KMS-11 (cell line): ENCODE results near the gene RDX.

ENCODE experiments used
- H2AFZ ChIP-seq: fragments of 200-600 bp; sonication (generic); 2 replicates; pipeline ENCODE4 v1.6.1; 2016; ENCODE audit warnings: antibody characterized with exemption, mixed run types, low read depth
- H3K27ac ChIP-seq: fragments of 200-600 bp; sonication (generic); 2 replicates; pipeline ENCODE4 v1.6.1; 2016; ENCODE audit warnings: mild to moderate bottlenecking, mixed run types
- H3K27me3 ChIP-seq: fragments of 200-600 bp; sonication (generic); 2 replicates; pipeline ENCODE4 v1.6.1; 2017; ENCODE audit warnings: mild to moderate bottlenecking, low read depth, mixed run types, moderate library complexity; ENCODE audit not compliant: insufficient read depth
- H3K36me3 ChIP-seq: fragments of 200-600 bp; sonication (generic); 2 replicates; pipeline ENCODE4 v1.6.1; 2017; ENCODE audit warnings: mild to moderate bottlenecking, mixed run types; ENCODE audit not compliant: insufficient read depth
- H3K4me1 ChIP-seq: fragments of 200-600 bp; sonication (generic); 2 replicates; pipeline ENCODE4 v1.6.1; 2016; ENCODE audit warnings: mild to moderate bottlenecking, low read depth, mixed run types; ENCODE audit not compliant: poor library complexity, severe bottlenecking
- H3K4me2 ChIP-seq: fragments of 200-600 bp; sonication (generic); 2 replicates; pipeline ENCODE4 v1.7.0; 2016; ENCODE audit warnings: mild to moderate bottlenecking, mixed run types
- H3K4me3 ChIP-seq: fragments of 200-600 bp; sonication (generic); IDR thresholded peaks from 2 replicates; pipeline ENCODE4 v1.6.1; 2017; ENCODE audit warnings: low read depth, low read length, mixed read lengths; ENCODE audit not compliant: insufficient read depth
- H3K79me2 ChIP-seq: fragments of 200-600 bp; sonication (generic); 2 replicates; pipeline ENCODE4 v1.6.1; 2016; ENCODE audit warnings: low read depth, mixed run types; ENCODE audit not compliant: insufficient read depth
- H3K9ac ChIP-seq: fragments of 200-600 bp; sonication (generic); 2 replicates; pipeline ENCODE4 v1.6.1; 2016; ENCODE audit warnings: mild to moderate bottlenecking, mixed run types
- H4K20me1 ChIP-seq: fragments of 200-600 bp; sonication (generic); 2 replicates; pipeline ENCODE4 v1.6.1; 2016; ENCODE audit warnings: mild to moderate bottlenecking, mixed run types; ENCODE audit not compliant: insufficient read depth
- TF ChIP-seq, protein P1 (sequence below): fragments of 200-600 bp; sonication (generic); conservative IDR thresholded peaks from 2 replicates; pipeline ENCODE4 v1.6.1; 2017; ENCODE audit warnings: low read depth, mild to moderate bottlenecking, antibody characterized with exemption, low read length, moderate library complexity, mixed read lengths

RDX gene

DNA sequence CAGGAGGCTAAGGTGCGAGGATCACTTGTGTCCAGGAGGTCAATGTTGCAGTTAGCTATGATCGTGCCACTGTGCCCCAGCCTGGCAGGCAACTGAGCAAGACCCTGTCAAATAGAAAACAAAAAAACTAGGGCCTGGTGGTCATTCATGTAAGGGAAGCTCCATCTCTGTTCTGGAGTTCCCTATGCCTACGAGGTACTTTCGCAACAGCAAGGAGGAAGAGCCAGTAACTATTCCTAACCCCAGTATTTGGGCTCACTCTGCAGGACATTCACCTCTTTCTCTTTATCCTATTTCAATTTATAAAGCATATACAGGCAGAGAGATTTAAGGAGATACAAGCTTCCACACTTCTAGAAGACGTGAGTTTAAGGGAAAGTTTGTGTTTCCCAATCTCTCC, 46.6 kb downstream of the RDX start:
- Histone ChIP-seq H3K4me3 (no peak overlapping the region), H3K9ac (no peak overlapping the region), H3K36me3 (no peaks in the 10 kb centered on the region), H4K20me1 (no peaks in the 10 kb centered on the region), H3K79me2 (no peaks in the 10 kb centered on the region), H3K27ac (no peak overlapping the region), H3K4me1 (no peaks in the 10 kb centered on the region), H3K27me3 (no peaks in the 10 kb centered on the region), H2AFZ (no peak overlapping the region), H3K4me2 (no peak overlapping the region)
- TF ChIP-seq, protein P1, sequence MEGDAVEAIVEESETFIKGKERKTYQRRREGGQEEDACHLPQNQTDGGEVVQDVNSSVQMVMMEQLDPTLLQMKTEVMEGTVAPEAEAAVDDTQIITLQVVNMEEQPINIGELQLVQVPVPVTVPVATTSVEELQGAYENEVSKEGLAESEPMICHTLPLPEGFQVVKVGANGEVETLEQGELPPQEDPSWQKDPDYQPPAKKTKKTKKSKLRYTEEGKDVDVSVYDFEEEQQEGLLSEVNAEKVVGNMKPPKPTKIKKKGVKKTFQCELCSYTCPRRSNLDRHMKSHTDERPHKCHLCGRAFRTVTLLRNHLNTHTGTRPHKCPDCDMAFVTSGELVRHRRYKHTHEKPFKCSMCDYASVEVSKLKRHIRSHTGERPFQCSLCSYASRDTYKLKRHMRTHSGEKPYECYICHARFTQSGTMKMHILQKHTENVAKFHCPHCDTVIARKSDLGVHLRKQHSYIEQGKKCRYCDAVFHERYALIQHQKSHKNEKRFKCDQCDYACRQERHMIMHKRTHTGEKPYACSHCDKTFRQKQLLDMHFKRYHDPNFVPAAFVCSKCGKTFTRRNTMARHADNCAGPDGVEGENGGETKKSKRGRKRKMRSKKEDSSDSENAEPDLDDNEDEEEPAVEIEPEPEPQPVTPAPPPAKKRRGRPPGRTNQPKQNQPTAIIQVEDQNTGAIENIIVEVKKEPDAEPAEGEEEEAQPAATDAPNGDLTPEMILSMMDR: no peak

DNA sequence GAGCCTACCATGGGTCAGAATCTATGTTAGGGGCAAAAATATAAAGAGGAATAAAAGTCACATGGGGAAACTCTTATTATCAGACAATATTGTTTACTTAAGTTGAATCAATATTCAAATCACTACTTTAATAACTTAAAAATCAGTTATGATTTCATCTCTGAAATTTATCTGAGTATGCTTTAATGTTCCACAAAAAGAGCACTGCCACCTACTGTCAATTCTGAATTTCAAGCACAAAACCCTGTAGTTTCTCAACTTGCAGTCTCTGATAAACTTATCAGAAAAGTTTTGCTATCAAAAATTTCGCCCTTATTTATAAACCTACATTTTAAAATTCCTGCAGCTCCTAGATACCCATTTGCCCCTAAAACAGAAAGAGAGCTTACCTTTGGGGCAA, 47.3 kb downstream of the RDX start:
- no peak overlapping the region for H2AFZ ChIP-seq
- no peak overlapping the region for H3K4me3 ChIP-seq
- no peaks in the 10 kb centered on the region for H3K36me3 ChIP-seq
- no peaks in the 10 kb centered on the region for H3K27me3 ChIP-seq
- TF ChIP-seq, protein P1: peak; percentile 40; the same call in 1 of the 2 replicates
- H3K4me1 ChIP-seq: no peaks in the 10 kb centered on the region
- H3K9ac ChIP-seq: no peak overlapping the region
- no peak overlapping the region for H3K27ac ChIP-seq
- H3K79me2 ChIP-seq: no peaks in the 10 kb centered on the region
- no peaks in the 10 kb centered on the region for H4K20me1 ChIP-seq
- H3K4me2 ChIP-seq: no peak overlapping the region

DNA sequence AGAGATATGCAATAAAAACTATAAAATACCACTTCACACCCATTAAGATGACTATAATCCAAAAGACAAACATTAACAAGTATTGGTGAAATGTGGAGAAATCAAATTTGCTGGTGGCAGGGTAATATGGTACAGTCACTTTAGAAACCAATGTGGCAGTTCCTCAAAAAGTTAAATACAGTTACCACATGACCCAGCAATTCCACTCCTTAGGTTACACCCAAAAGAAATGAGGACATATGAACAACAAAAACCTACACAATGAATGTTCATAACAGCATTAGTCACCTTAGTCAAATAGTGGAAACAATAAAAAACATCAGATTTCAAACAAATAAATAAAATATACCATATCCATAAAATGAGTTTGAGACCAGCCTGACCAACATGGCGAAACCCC, 52.6 kb downstream of the RDX start:
- TF ChIP-seq, protein P1: no peak

DNA sequence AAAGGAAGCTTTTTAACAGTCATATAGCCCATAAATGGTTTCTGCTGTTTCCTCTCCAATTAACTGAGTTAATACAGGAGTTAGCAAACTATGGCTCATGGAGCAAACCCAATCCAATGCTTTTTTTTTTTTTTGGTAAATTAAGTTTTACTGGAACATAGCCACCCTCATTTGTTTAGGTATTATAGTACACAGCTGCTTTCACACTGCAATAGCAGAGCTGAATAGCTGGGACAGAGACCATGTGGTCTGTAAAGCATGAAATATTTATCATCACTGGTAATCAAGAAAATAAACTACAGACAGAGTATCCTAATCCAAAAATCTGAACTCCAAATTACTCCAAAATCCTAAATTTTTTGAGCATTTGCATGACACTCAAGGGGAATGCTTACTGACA, 53.7 kb downstream of the RDX start:
- no peaks in the 10 kb centered on the region for H3K79me2 ChIP-seq

More for the DNA sequence above, 52.6 kb downstream of the RDX start:
- no peak overlapping the region for H3K27ac ChIP-seq
- H3K4me3 ChIP-seq: no peak overlapping the region
- no peaks in the 10 kb centered on the region for H3K36me3 ChIP-seq
- no peaks in the 10 kb centered on the region for H4K20me1 ChIP-seq
- no peak overlapping the region for H3K4me2 ChIP-seq
- no peak overlapping the region for H2AFZ ChIP-seq
- H3K9ac ChIP-seq: no peak overlapping the region
- no peaks in the 10 kb centered on the region for H3K4me1 ChIP-seq
- no peaks in the 10 kb centered on the region for H3K27me3 ChIP-seq
- H3K79me2 ChIP-seq: no peaks in the 10 kb centered on the region

More for the DNA sequence above, 53.7 kb downstream of the RDX start:
- Histone ChIP-seq H3K9ac (no peak overlapping the region), H4K20me1 (no peaks in the 10 kb centered on the region), H3K36me3 (no peaks in the 10 kb centered on the region), H2AFZ (no peak overlapping the region), H3K27me3 (no peaks in the 10 kb centered on the region), H3K4me2 (no peak overlapping the region), H3K4me1 (no peaks in the 10 kb centered on the region), H3K27ac (no peak overlapping the region), H3K4me3 (no peak overlapping the region)
- TF ChIP-seq, protein P1: no peak
